Neutrophil (primary cell): ENCODE results near the gene GPC6.
A peak's percentile ranks its signal among the peaks of the same experiment; 100 is the strongest.

ENCODE experiments used
- H3K27ac ChIP-seq: fragments of 200-600 bp; sonication (generic); 2 replicates; pipeline ENCODE4 v1.5.1; 2016; ENCODE audit warnings: mild to moderate bottlenecking, moderate library complexity
- H3K27me3 ChIP-seq: fragments of 200-600 bp; sonication (generic); 2 replicates; pipeline ENCODE4 v1.6.0; 2016; ENCODE audit warnings: mild to moderate bottlenecking
- H3K36me3 ChIP-seq: fragments of 200-600 bp; sonication (generic); 2 replicates; pipeline ENCODE4 v1.5.1; 2017
- H3K4me1 ChIP-seq, 2 experiments: fragments of 200-600 bp in 1 of 2; sonication (generic) in 1 of 2; 1 replicate in 1 of 2; 2 replicates in 1 of 2; pipeline versions ENCODE4 v1.5.1 to v1.6.1; 2013 to 2016; ENCODE audit warnings: low read depth in 1 of 2, low read length in 1 of 2, mild to moderate bottlenecking in 1 of 2, moderate library complexity in 1 of 2; ENCODE audit not compliant: control insufficient read depth in 1 of 2, insufficient read depth in 1 of 2
- H3K4me3 ChIP-seq, 2 experiments: fragments of 200-600 bp in 1 of 2; sonication (generic) in 1 of 2; 1 replicate in 1 of 2; 2 replicates in 1 of 2; pipeline ENCODE4 v1.5.1; 2013 to 2016; ENCODE audit warnings: low read depth in 1 of 2, low read length in 1 of 2, mild to moderate bottlenecking in 1 of 2, moderate library complexity in 1 of 2
- H3K9me3 ChIP-seq: fragments of 200-600 bp; sonication (generic); 2 replicates; pipeline ENCODE4 v1.5.1; 2016
- TF ChIP-seq, protein P1 (sequence below): fragments of 200-600 bp; sonication (generic); IDR thresholded peaks from 2 replicates; pipeline ENCODE4 v1.5.1; 2016; ENCODE audit warnings: antibody characterized with exemption

The GPC6 gene

DNA sequence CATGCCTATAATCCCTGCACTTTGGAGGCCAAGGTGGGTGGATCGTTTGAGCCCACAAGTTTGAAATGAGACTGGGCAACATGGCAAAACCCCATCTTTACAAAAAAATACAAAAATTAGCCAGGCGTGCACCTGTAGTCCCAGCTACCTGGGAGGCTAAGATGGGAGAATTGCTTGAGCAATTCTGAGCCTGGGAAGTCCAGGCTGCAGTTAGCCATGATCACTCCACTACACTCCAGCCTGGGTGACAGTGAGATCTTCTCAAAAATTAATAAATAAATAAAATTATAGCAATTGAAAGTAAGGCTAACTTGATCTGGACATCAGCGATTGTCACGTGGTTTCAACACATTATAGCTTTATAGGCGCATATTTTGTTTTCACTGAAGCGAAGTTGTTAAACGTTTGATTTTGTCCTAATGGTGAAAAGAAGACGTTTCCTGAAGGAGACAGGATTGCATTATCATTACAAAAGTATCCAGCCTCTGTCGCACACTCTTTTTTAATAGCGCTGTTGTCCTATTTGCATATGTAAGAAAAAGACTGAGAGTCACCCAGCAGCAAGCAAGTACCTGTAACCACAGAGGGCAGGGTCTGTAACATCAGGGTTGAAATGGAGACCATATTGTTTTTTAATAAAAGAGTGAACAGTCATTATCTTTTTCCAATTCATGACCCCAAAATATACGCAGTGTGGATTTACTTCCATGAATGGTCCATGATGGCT lies 917.2 kb downstream of the GPC6 start:
- no peaks in the 10 kb centered on the region for H3K4me1 ChIP-seq
- H3K27me3 ChIP-seq: no peaks in the 10 kb centered on the region
- H3K9me3 ChIP-seq: no peaks in the 10 kb centered on the region
- no peaks in the 10 kb centered on the region for H3K36me3 ChIP-seq
- H3K27ac ChIP-seq: no peak overlapping the region
- TF ChIP-seq, protein P1, sequence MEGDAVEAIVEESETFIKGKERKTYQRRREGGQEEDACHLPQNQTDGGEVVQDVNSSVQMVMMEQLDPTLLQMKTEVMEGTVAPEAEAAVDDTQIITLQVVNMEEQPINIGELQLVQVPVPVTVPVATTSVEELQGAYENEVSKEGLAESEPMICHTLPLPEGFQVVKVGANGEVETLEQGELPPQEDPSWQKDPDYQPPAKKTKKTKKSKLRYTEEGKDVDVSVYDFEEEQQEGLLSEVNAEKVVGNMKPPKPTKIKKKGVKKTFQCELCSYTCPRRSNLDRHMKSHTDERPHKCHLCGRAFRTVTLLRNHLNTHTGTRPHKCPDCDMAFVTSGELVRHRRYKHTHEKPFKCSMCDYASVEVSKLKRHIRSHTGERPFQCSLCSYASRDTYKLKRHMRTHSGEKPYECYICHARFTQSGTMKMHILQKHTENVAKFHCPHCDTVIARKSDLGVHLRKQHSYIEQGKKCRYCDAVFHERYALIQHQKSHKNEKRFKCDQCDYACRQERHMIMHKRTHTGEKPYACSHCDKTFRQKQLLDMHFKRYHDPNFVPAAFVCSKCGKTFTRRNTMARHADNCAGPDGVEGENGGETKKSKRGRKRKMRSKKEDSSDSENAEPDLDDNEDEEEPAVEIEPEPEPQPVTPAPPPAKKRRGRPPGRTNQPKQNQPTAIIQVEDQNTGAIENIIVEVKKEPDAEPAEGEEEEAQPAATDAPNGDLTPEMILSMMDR: no peak
- H3K4me3 ChIP-seq: no peak overlapping the region

DNA sequence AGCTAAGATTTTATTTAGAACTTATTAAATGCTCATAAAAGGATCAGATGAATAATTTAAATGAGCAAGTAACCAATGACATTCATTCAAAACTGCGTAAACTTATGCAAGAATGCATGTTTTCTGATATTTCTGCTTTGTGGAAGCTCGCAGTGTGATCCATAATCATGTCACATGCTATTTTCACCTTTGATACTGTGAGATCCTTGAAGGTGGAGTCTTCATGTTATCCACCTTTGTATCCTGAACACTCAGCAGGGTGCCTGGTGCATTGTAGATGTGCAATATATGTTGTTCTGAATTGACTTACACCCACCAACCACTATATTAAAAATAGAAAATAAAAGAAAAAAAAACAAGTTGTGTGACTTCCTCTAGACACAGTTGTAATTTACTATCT lies 919.4 kb downstream of the GPC6 start:
- Histone ChIP-seq H3K4me1 (no peaks in the 10 kb centered on the region), H3K4me3 (no peak overlapping the region), H3K9me3 (no peaks in the 10 kb centered on the region), H3K36me3 (no peaks in the 10 kb centered on the region), H3K27ac (no peak overlapping the region), H3K27me3 (no peaks in the 10 kb centered on the region)
- TF ChIP-seq, protein P1: no peak

DNA sequence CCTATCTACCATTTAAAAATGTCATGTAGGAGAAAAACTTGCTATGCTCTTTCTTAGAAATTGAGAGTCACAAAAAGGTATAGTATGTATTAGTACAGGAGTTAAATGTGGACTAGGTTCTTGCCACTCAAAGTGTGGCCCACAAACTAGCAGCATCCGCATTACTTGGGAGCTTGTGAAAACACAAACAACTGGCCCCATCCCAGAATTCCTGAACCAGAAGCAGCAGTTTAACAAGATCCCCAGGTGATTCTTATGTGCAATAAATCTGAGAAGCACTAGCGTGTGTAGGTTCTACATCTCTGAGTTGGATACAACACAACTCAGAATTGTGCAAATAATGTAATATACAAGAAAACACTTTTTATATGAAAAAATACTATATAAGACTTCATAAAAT lies 927.0 kb downstream of the GPC6 start:
- H3K27me3 ChIP-seq: no peaks in the 10 kb centered on the region
- no peaks in the 10 kb centered on the region for H3K9me3 ChIP-seq
- no peak overlapping the region for H3K4me3 ChIP-seq
- H3K27ac ChIP-seq: no peak overlapping the region
- H3K4me1 ChIP-seq: peaks cover 15 to 21% of the 10 kb centered on the region in 2 experiments
- TF ChIP-seq, protein P1: no peak
- no peaks in the 10 kb centered on the region for H3K36me3 ChIP-seq

- no peaks in the 10 kb centered on the region for H3K9me3 ChIP-seq
- no peak overlapping the region for H3K4me3 ChIP-seq
- H3K27ac ChIP-seq: no peak overlapping the region
- TF ChIP-seq, protein P1: no peak
- H3K27me3 ChIP-seq: no peaks in the 10 kb centered on the region
- no peaks in the 10 kb centered on the region for H3K36me3 ChIP-seq
- peaks cover 18 to 26% of the 10 kb centered on the region in 2 experiments for H3K4me1 ChIP-seq
These were observed 927.8 kb downstream of the GPC6 start for GRCh38 chr13:94154367-94154766.

DNA sequence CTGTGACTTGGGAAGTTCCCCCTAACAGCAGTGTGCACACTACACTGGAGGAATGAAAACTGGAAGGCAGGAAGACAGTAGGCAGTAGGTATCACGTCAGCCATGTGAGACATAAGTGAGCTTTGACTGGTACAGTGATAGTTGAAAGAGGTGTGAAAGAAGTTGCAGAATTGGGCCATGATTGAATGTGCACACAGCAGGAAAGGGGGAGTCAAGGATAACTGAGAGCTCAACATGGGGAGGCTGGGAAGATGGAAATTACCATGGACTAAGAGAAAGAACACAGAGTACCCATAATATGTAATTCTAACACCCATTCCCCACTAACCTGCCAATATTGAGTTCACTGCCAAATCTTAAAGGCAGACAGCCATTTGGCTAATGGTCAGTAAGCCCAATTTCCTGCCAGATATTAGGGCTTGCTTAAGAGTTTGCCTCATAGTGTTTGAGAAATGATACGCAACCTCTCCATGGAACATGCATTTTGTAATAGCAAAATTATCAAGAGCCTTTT lies 931.2 kb downstream of the GPC6 start:
- no peaks in the 10 kb centered on the region for H3K27me3 ChIP-seq
- TF ChIP-seq, protein P1: no peak
- no peaks in the 10 kb centered on the region for H3K9me3 ChIP-seq
- no peak overlapping the region for H3K4me3 ChIP-seq
- peak overlapping the region; percentile 16 for H3K27ac ChIP-seq
- H3K4me1 ChIP-seq: peaks cover 24 to 32% of the 10 kb centered on the region in 2 experiments
- no peaks in the 10 kb centered on the region for H3K36me3 ChIP-seq
